ENCODE data around the gene DDX25.

The DDX25 gene

GRCh38 chr11:125949271-125950177 is 45.2 kb downstream of the DDX25 start:
- H3K4me1 Mint-ChIP-seq (ENCODE audit: low read depth): no peaks in the 10 kb centered on the region
- no peaks in the 10 kb centered on the region for H3K9me3 Mint-ChIP-seq (ENCODE audit: low read depth)
- H3K36me3 Mint-ChIP-seq: no peaks in the 10 kb centered on the region
- H3K27me3 Mint-ChIP-seq: peaks cover 3% of the 10 kb centered on the region
- H3K27ac Mint-ChIP-seq: no peak overlapping the region
- H3K4me3 Mint-ChIP-seq: no peak overlapping the region

- H3K9me3 Mint-ChIP-seq (ENCODE audit: low read depth): no peaks in the 10 kb centered on the region
- peaks cover 3% of the 10 kb centered on the region for H3K27me3 Mint-ChIP-seq
- H3K4me3 Mint-ChIP-seq: no peak overlapping the region
Measured at GRCh38 chr11:125950178-125950490, 45.8 kb downstream of the DDX25 start.

GRCh38 chr11:125950696-125951651 is 46.7 kb downstream of the DDX25 start:
- Mint-ChIP-seq H3K9me3 (ENCODE audit: low read depth) (no peaks in the 10 kb centered on the region), H3K27me3 (peaks cover 3% of the 10 kb centered on the region), H3K4me1 (ENCODE audit: low read depth) (no peaks in the 10 kb centered on the region), H3K4me3 (no peak overlapping the region), H3K36me3 (peaks cover 4% of the 10 kb centered on the region), H3K27ac (no peak overlapping the region)

More at GRCh38 chr11:125950178-125950490, 45.8 kb downstream of the DDX25 start:
- Mint-ChIP-seq H3K27ac (no peak overlapping the region), H3K4me1 (ENCODE audit: low read depth) (no peaks in the 10 kb centered on the region), H3K36me3 (no peaks in the 10 kb centered on the region)

- no peaks in the 10 kb centered on the region for H3K9me3 Mint-ChIP-seq (ENCODE audit: low read depth)
- H3K27me3 Mint-ChIP-seq: peaks cover 3% of the 10 kb centered on the region
- peaks cover 4% of the 10 kb centered on the region for H3K36me3 Mint-ChIP-seq
- H3K4me1 Mint-ChIP-seq (ENCODE audit: low read depth): no peaks in the 10 kb centered on the region
- H3K27ac Mint-ChIP-seq: no peak overlapping the region
- no peak overlapping the region for H3K4me3 Mint-ChIP-seq
Measured at GRCh38 chr11:125951731-125952130, 47.4 kb downstream of the DDX25 start.

GRCh38 chr11:125952559-125952958 is 48.3 kb downstream of the DDX25 start:
- Mint-ChIP-seq H3K27ac (no peak overlapping the region), H3K36me3 (peaks cover 4% of the 10 kb centered on the region), H3K27me3 (peaks cover 3% of the 10 kb centered on the region), H3K9me3 (ENCODE audit: low read depth) (no peaks in the 10 kb centered on the region), H3K4me3 (no peak overlapping the region), H3K4me1 (ENCODE audit: low read depth) (no peaks in the 10 kb centered on the region)

GRCh38 chr11:125952973-125953372 is 48.7 kb downstream of the DDX25 start:
- no peak overlapping the region for H3K27ac Mint-ChIP-seq
- peaks cover 3% of the 10 kb centered on the region for H3K27me3 Mint-ChIP-seq
- H3K4me1 Mint-ChIP-seq (ENCODE audit: low read depth): no peaks in the 10 kb centered on the region
- peaks cover 7% of the 10 kb centered on the region for H3K36me3 Mint-ChIP-seq
- no peaks in the 10 kb centered on the region for H3K9me3 Mint-ChIP-seq (ENCODE audit: low read depth)
- no peak overlapping the region for H3K4me3 Mint-ChIP-seq

- Mint-ChIP-seq H3K4me3 (no peak overlapping the region), H3K4me1 (ENCODE audit: low read depth) (no peaks in the 10 kb centered on the region), H3K27me3 (peaks cover 3% of the 10 kb centered on the region), H3K27ac (no peak overlapping the region), H3K9me3 (ENCODE audit: low read depth) (no peaks in the 10 kb centered on the region), H3K36me3 (peaks cover 7% of the 10 kb centered on the region)
Measured at GRCh38 chr11:125953401-125953935, 49.2 kb downstream of the DDX25 start.

GRCh38 chr11:125954123-125954944 is 50.0 kb downstream of the DDX25 start:
- H3K36me3 Mint-ChIP-seq: peaks cover 7% of the 10 kb centered on the region
- no peak overlapping the region for H3K4me3 Mint-ChIP-seq

GRCh38 chr11:125954945-125955640 is 50.8 kb downstream of the DDX25 start:
- Mint-ChIP-seq H3K36me3 (peaks cover 7% of the 10 kb centered on the region), H3K27me3 (peaks cover 3% of the 10 kb centered on the region), H3K4me3 (no peak overlapping the region), H3K27ac (no peak overlapping the region), H3K4me1 (ENCODE audit: low read depth) (no peaks in the 10 kb centered on the region), H3K9me3 (ENCODE audit: low read depth) (no peaks in the 10 kb centered on the region)

More at GRCh38 chr11:125954123-125954944, 50.0 kb downstream of the DDX25 start:
- Mint-ChIP-seq H3K9me3 (ENCODE audit: low read depth) (no peaks in the 10 kb centered on the region), H3K4me1 (ENCODE audit: low read depth) (no peaks in the 10 kb centered on the region), H3K27me3 (peaks cover 3% of the 10 kb centered on the region), H3K27ac (no peak overlapping the region)

- H3K4me3 Mint-ChIP-seq: no peak overlapping the region
- peaks cover 7% of the 10 kb centered on the region for H3K36me3 Mint-ChIP-seq
- H3K4me1 Mint-ChIP-seq (ENCODE audit: low read depth): no peaks in the 10 kb centered on the region
- peaks cover 3% of the 10 kb centered on the region for H3K27me3 Mint-ChIP-seq
- H3K27ac Mint-ChIP-seq: no peak overlapping the region
- H3K9me3 Mint-ChIP-seq (ENCODE audit: low read depth): no peaks in the 10 kb centered on the region
Measured at GRCh38 chr11:125955856-125956255, 51.5 kb downstream of the DDX25 start.

- Mint-ChIP-seq H3K9me3 (ENCODE audit: low read depth) (no peaks in the 10 kb centered on the region), H3K4me1 (ENCODE audit: low read depth) (no peaks in the 10 kb centered on the region), H3K27ac (no peak overlapping the region), H3K36me3 (peaks cover 7% of the 10 kb centered on the region), H3K27me3 (no peaks in the 10 kb centered on the region), H3K4me3 (no peak overlapping the region)
Measured at GRCh38 chr11:125956391-125957134, 52.3 kb downstream of the DDX25 start.

- no peak overlapping the region for H3K4me3 Mint-ChIP-seq
- no peaks in the 10 kb centered on the region for H3K27me3 Mint-ChIP-seq
- H3K36me3 Mint-ChIP-seq: peaks cover 14% of the 10 kb centered on the region
- no peaks in the 10 kb centered on the region for H3K4me1 Mint-ChIP-seq (ENCODE audit: low read depth)
- H3K9me3 Mint-ChIP-seq (ENCODE audit: low read depth): peaks cover 4% of the 10 kb centered on the region
- no peak overlapping the region for H3K27ac Mint-ChIP-seq
Measured at GRCh38 chr11:125957618-125958332, 53.5 kb downstream of the DDX25 start.

GRCh38 chr11:125958872-125959400 is 54.6 kb downstream of the DDX25 start:
- Mint-ChIP-seq H3K9me3 (ENCODE audit: low read depth) (peaks cover 9% of the 10 kb centered on the region), H3K4me3 (no peak overlapping the region), H3K36me3 (peaks cover 14% of the 10 kb centered on the region), H3K27me3 (no peaks in the 10 kb centered on the region), H3K27ac (no peak overlapping the region), H3K4me1 (ENCODE audit: low read depth) (no peaks in the 10 kb centered on the region)

Measured in activated naive CD8-positive, alpha-beta T cell (primary cell).